IMR-90 (cell line): Measurements from ENCODE around the gene CITED2. TPM values are rescaled to one million over a fixed set of nuclear protein-coding genes. Genes with fewer than 3 reads are reported as not detected.
A peak's percentile ranks its signal among the peaks of the same experiment; 100 is the strongest.

Experiments
- ATAC-seq: fragments of 200-7000 bp; cut with Tn5 transposase; 2 replicates; pipeline ENCODE4 v1.9.1; 2020; ENCODE audit warnings: low read depth, mild to moderate bottlenecking, moderate library complexity
- BruUV-seq: library from RNA; stranded (reverse); fragments of 400-500 nt; replicated peaks from 2 replicates; lab custom pipeline; 2021; lab: Mats Ljungman, UMichigan
- CTCF ChIA-PET: fragments of 300-600 bp; formaldehyde crosslinking; extraction: SDS; loops from one replicate; lab custom pipeline; 2021; ENCODE audit warnings: antibody characterized with exemption; lab: Yijun Ruan, JAX
- POLR2A ChIA-PET: fragments of 300-600 bp; sonication (Branson Sonifier 250); formaldehyde crosslinking; loops from one replicate; lab custom pipeline; 2022; ENCODE audit warnings: antibody characterized with exemption; ENCODE audit not compliant: unreplicated experiment; lab: Charles Lee
- DNase-seq: peaks from one replicate; pipeline ENCODE4 v3.0.0; 2013
- H2AFZ ChIP-seq: replicated peaks from 2 replicates; pipeline ENCODE3; 2013; ENCODE audit warnings: low read length, mild to moderate bottlenecking; ENCODE audit not compliant: poor library complexity
- H2AK5ac ChIP-seq: 2 replicates; pipeline ENCODE4 v1.6.1; 2013; ENCODE audit warnings: low read depth, low read length, inconsistent platforms
- H2AK9ac ChIP-seq: replicated peaks from 2 replicates; pipeline ENCODE3; 2013; ENCODE audit warnings: mild to moderate bottlenecking, low read depth, low read length, moderate library complexity; ENCODE audit not compliant: poor library complexity
- H2BK120ac ChIP-seq: 2 replicates; pipeline ENCODE4 v1.6.1; 2013; ENCODE audit warnings: low read depth, low read length, inconsistent platforms
- H2BK15ac ChIP-seq: 3 replicates; pipeline ENCODE4 v1.6.1; 2013; ENCODE audit warnings: low read depth, low read length, inconsistent platforms
- H2BK20ac ChIP-seq: 2 replicates; pipeline ENCODE4 v1.6.1; 2013; ENCODE audit warnings: low read depth, mild to moderate bottlenecking, inconsistent platforms, low read length, moderate library complexity
- H2BK5ac ChIP-seq: 2 replicates; pipeline ENCODE4 v1.6.1; 2013; ENCODE audit warnings: mild to moderate bottlenecking, low read depth, low read length, inconsistent platforms; ENCODE audit not compliant: poor library complexity, severe bottlenecking
- H3K14ac ChIP-seq: replicated peaks from 2 replicates; pipeline ENCODE4 v1.6.1; 2013; ENCODE audit warnings: low read depth, low read length, inconsistent platforms
- H3K18ac ChIP-seq: 2 replicates; pipeline ENCODE4 v1.6.1; 2013; ENCODE audit warnings: low read depth, low read length, control low read depth
- H3K23ac ChIP-seq: 2 replicates; pipeline ENCODE4 v1.6.1; 2013; ENCODE audit warnings: low read depth, low read length, inconsistent platforms
- H3K27ac ChIP-seq: 2 replicates; pipeline ENCODE4 v1.5.1; 2013; ENCODE audit warnings: mild to moderate bottlenecking, control low read depth, low read length; ENCODE audit not compliant: insufficient read depth
- H3K27me3 ChIP-seq: 2 replicates; pipeline ENCODE4 v1.6.1; 2013; ENCODE audit warnings: low read length; ENCODE audit not compliant: control insufficient read depth, insufficient read depth
- H3K36me3 ChIP-seq: 2 replicates; pipeline ENCODE4 v1.6.1; 2013; ENCODE audit warnings: low read length, mixed read lengths; ENCODE audit not compliant: control insufficient read depth, insufficient read depth
- H3K4ac ChIP-seq: 2 replicates; pipeline ENCODE4 v1.6.1; 2013; ENCODE audit warnings: low read depth, low read length, inconsistent platforms
- H3K4me1 ChIP-seq: 2 replicates; pipeline ENCODE4 v1.6.1; 2013; ENCODE audit warnings: low read length, mixed read lengths; ENCODE audit not compliant: control insufficient read depth, insufficient read depth
- H3K4me2 ChIP-seq: 2 replicates; pipeline ENCODE4 v1.6.1; 2013; ENCODE audit warnings: low read depth, mild to moderate bottlenecking, control low read depth, low read length, moderate library complexity
- H3K4me3 ChIP-seq: 2 replicates; pipeline ENCODE4 v1.5.1; 2013; ENCODE audit warnings: low read depth, mild to moderate bottlenecking, control low read depth, low read length, moderate library complexity; ENCODE audit not compliant: insufficient read depth
- H3K56ac ChIP-seq: 2 replicates; pipeline ENCODE4 v1.6.1; 2013; ENCODE audit warnings: low read length, inconsistent platforms; ENCODE audit not compliant: insufficient read depth; ENCODE audit errors: extremely low read depth
- H3K79me1 ChIP-seq, 2 experiments: 2 replicates each; pipeline ENCODE4 v1.6.1; 2013; ENCODE audit warnings: low read length in 2 of 2, inconsistent platforms in 1 of 2, low read depth in 1 of 2
- H3K9ac ChIP-seq: 2 replicates; pipeline ENCODE4 v1.6.1; 2013; ENCODE audit warnings: low read depth, low read length, control low read depth
- H3K9me1 ChIP-seq: 2 replicates; pipeline ENCODE4 v1.6.1; 2013; ENCODE audit warnings: low read length, inconsistent platforms; ENCODE audit not compliant: insufficient read depth
- H3K9me3 ChIP-seq: 2 replicates; pipeline ENCODE4 v1.6.1; 2013; ENCODE audit warnings: low read length; ENCODE audit not compliant: control insufficient read depth, insufficient read depth
- H4K20me1 ChIP-seq: 2 replicates; pipeline ENCODE4 v1.6.1; 2013; ENCODE audit warnings: low read length, inconsistent platforms; ENCODE audit not compliant: insufficient read depth
- H4K5ac ChIP-seq: 2 replicates; pipeline ENCODE4 v1.6.1; 2013; ENCODE audit warnings: mild to moderate bottlenecking, low read depth, low read length, control low read depth
- H4K8ac ChIP-seq, 2 experiments: 2 replicates each; pipeline ENCODE4 v1.6.1; 2013; ENCODE audit warnings: low read depth in 2 of 2, low read length in 2 of 2, control low read depth in 1 of 2, inconsistent platforms in 1 of 2
- H4K91ac ChIP-seq: 2 replicates; pipeline ENCODE4 v1.6.1; 2013; ENCODE audit warnings: low read depth, low read length, inconsistent platforms; ENCODE audit not compliant: insufficient read depth
- CEBPB ChIP-seq: IDR thresholded peaks from 2 replicates; pipeline ENCODE4 v1.6.1; 2012; ENCODE audit warnings: low read depth, low read length, improper control_type of control experiment
- RFX5 ChIP-seq: IDR thresholded peaks from 2 replicates; pipeline ENCODE4 v1.8.0; 2012; ENCODE audit warnings: low read depth, mild to moderate bottlenecking, low read length, moderate library complexity
- WGBS, 2 experiments: methylation state at CpG; one replicate each; pipeline versions ENCODE4 v1.1.5 to v1.1.7; 2013; ENCODE audit warnings: missing lambda C conversion rate in 2 of 2; ENCODE audit not compliant: insufficient read length in 1 of 2; ENCODE audit errors: extremely low coverage in 2 of 2; 5-methylcytosine and 5-hydroxymethylcytosine counted together
- dilution Hi-C: fragments of 300-500 bp; cut with HindIII; formaldehyde crosslinking; loops from one replicate; pipeline ENCODE4 v1.14.3; 2018; ENCODE audit warnings: low sequenced_read_pairs; ENCODE audit not compliant: unreplicated experiment
- in situ Hi-C: fragments of 300-500 bp; cut with MboI; formaldehyde crosslinking; loops from 3 replicates; pipeline ENCODE4 v1.14.3; 2019; ENCODE audit warnings: low sequenced_read_pairs, inconsistent platforms, mixed read lengths
- intact Hi-C: fragments of 100-400 bp; cut with micrococcal nuclease; formaldehyde crosslinking; loops from 2 replicates; pipeline ENCODE4 v1.10.0; 2022
- polyA plus RNA-seq, 3 experiments: library from polyadenylated mRNA; depleted of rRNA; stranded (reverse); fragments of >200 nt; gene quantifications; 2 replicates each; pipeline ENCODE4 v1.2.3, GENCODE V29; 2012; ENCODE audit warnings: low replicate concordance in 1 of 3
- total RNA-seq: library from RNA; depleted of rRNA; stranded (reverse); fragments of >200 nt; gene quantifications from 2 replicates; pipeline ENCODE4 v1.2.3, GENCODE V29; 2012

The CITED2 gene
- total and polyA plus RNA-seq, 2 of the 4 experiments (the other 2 are of a cell fraction): 163 to 483 TPM

- H4K5ac ChIP-seq: peak overlapping the region; percentile 81
- in situ Hi-C loops: loop anchor here (10.0 kb wide), 3 partner anchors 388 to 1058 kb away; no protein-coding TSS in a partner anchor
- 59% methylated on average over 4 of the region's 5 CpGs; no CpG with 5 or more reads in 1 of the 2 experiments for WGBS, 2 experiments
Measured at GRCh38 chr6:139376604-139377218, 2.3 kb upstream of the CITED2 start.

More at GRCh38 chr6:139376604-139377218, 2.3 kb upstream of the CITED2 start:
- peak overlapping the region; percentile 89; the same call in 1 of the 2 replicates for H3K4ac ChIP-seq
- H2BK15ac ChIP-seq: peak overlapping the region; percentile 67; the same call in 2 of the 3 replicates
- peak overlapping the region; percentile 26 for H4K91ac ChIP-seq
- peak overlapping the region; percentile 83 for H3K4me2 ChIP-seq
- no TSS peak for BruUV-seq
- H3K27me3 ChIP-seq: no peaks in the 10 kb centered on the region
- no peak overlapping the region for H3K4me3 ChIP-seq
- intact Hi-C loops: loop anchor here (5.0 to 10.0 kb wide), 5 partner anchors 71 to 1948 kb away; no protein-coding TSS in a partner anchor
- H2BK20ac ChIP-seq: peak overlapping the region; percentile 89
- DNase-seq (peak; percentile 41), ATAC-seq (no peak)
- H2AK9ac ChIP-seq: peak overlapping the region; percentile 30
- H3K9me1 ChIP-seq: peaks cover 4% of the 10 kb centered on the region; the same call in 1 of the 2 replicates
- H3K14ac ChIP-seq: peak overlapping the region; percentile 70
- peaks cover 0 to 14% of the 10 kb centered on the region in 2 experiments; a peak in 1 of 4 replicates for H3K79me1 ChIP-seq
- dilution Hi-C loops: no loop called here
- peak overlapping the region; percentile 86 for H3K18ac ChIP-seq
- ChIA-PET POLR2A (no interaction called here), CTCF (interaction anchor here (0.6 kb wide), 1 partner anchor 995 kb away, joined by 3 read pairs; no protein-coding TSS in a partner anchor)
- no peak overlapping the region for H2AFZ ChIP-seq
- peaks cover 8% of the 10 kb centered on the region for H3K4me1 ChIP-seq
- H2AK5ac ChIP-seq: peak overlapping the region; percentile 30; the same call in 1 of the 2 replicates
- H3K36me3 ChIP-seq: peaks cover 17% of the 10 kb centered on the region
- no peaks in the 10 kb centered on the region for H3K9me3 ChIP-seq
- peak overlapping the region; percentile 84 to 87; a peak in 3 of 4 replicates for H4K8ac ChIP-seq
- H2BK5ac ChIP-seq: peak overlapping the region; percentile 90
- H3K27ac ChIP-seq: peak overlapping the region; percentile 91; the same call in 1 of the 2 replicates
- TF ChIP-seq RFX5: no peak
- peak; percentile 46; the same call in 1 of the 2 replicates for TF ChIP-seq CEBPB
- H4K20me1 ChIP-seq: peaks cover 26% of the 10 kb centered on the region
- H3K9ac ChIP-seq: peak overlapping the region; percentile 86; the same call in 1 of the 2 replicates
- peak overlapping the region; percentile 36; the same call in 1 of the 2 replicates for H3K23ac ChIP-seq
- H2BK120ac ChIP-seq: peak overlapping the region; percentile 91
- no peak overlapping the region for H3K56ac ChIP-seq
